Measurements from ENCODE around the gene LPGAT1. TPM values are rescaled to one million over a fixed set of nuclear protein-coding genes. Genes with fewer than 3 reads are reported as not detected.

The LPGAT1 gene
- total RNA-seq, 1 donor from 2014 or later = 73.2 TPM

DNA sequence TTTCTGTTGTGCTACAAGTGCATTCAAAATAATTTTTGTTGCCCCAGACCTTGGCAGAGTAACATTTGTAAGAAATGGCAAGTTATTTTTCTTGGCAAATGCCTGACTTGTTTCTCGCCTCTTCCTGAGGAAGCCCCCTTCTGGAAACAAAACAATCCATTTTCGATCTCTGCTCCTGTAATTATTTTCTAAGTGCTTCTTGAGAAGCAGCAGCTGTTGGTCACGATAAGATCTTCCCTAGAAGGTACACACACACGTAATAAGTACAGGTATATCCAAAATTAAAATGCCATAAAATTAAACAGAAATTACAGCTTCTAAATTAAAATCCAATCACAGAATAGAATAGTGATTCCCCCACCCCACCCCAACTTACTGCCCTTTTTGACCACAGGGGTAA lies 47.3 kb downstream of the LPGAT1 start:
- no peak for DNase-seq
- H3K9me3 Mint-ChIP-seq (ENCODE audit: unreplicated experiment) = no peaks in the 10 kb centered on the region

DNA sequence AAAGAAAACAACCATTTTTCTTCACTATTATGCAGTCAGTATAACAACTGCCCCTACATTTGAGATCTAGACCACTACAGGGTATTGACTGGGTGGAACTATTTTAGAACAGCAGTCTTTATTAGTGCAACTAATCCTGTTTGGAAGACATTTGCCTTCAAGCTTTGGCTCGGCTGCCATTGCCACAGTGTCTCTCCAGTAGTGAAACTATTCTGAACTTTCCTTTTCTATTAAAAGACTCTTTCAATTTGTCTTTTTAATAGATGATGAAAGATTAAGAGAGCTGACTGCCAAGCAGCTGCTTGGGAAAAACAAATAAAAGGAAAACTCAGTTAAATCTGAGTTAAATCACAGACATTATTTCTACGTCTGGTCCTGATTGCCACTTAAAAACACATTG lies 49.3 kb downstream of the LPGAT1 start:
- TF ChIP-seq, protein P1, sequence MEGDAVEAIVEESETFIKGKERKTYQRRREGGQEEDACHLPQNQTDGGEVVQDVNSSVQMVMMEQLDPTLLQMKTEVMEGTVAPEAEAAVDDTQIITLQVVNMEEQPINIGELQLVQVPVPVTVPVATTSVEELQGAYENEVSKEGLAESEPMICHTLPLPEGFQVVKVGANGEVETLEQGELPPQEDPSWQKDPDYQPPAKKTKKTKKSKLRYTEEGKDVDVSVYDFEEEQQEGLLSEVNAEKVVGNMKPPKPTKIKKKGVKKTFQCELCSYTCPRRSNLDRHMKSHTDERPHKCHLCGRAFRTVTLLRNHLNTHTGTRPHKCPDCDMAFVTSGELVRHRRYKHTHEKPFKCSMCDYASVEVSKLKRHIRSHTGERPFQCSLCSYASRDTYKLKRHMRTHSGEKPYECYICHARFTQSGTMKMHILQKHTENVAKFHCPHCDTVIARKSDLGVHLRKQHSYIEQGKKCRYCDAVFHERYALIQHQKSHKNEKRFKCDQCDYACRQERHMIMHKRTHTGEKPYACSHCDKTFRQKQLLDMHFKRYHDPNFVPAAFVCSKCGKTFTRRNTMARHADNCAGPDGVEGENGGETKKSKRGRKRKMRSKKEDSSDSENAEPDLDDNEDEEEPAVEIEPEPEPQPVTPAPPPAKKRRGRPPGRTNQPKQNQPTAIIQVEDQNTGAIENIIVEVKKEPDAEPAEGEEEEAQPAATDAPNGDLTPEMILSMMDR (IDR thresholded peaks at IDR 0.05; ENCODE audit: partially characterized antibody, unreplicated experiment) = no peak
- DNase-seq = no peak
- no peaks in the 10 kb centered on the region for H3K4me1 Mint-ChIP-seq (ENCODE audit: low read depth, unreplicated experiment)
- H3K9me3 Mint-ChIP-seq (ENCODE audit: unreplicated experiment) = no peaks in the 10 kb centered on the region
- no peaks in the 10 kb centered on the region for H3K36me3 Mint-ChIP-seq (ENCODE audit: unreplicated experiment)
- no peak overlapping the region for H3K4me3 Mint-ChIP-seq (ENCODE audit: unreplicated experiment)
- no peaks in the 10 kb centered on the region for H3K27me3 Mint-ChIP-seq (ENCODE audit: unreplicated experiment)
- H3K27ac Mint-ChIP-seq (ENCODE audit: unreplicated experiment) = no peak overlapping the region

More for the DNA sequence above, 47.3 kb downstream of the LPGAT1 start:
- H3K27me3 Mint-ChIP-seq (ENCODE audit: unreplicated experiment) = no peaks in the 10 kb centered on the region
- H3K36me3 Mint-ChIP-seq (ENCODE audit: unreplicated experiment) = no peaks in the 10 kb centered on the region
- TF ChIP-seq, protein P1 (IDR thresholded peaks at IDR 0.05; ENCODE audit: partially characterized antibody, unreplicated experiment) = no peak
- no peak overlapping the region for H3K27ac Mint-ChIP-seq (ENCODE audit: unreplicated experiment)
- no peaks in the 10 kb centered on the region for H3K4me1 Mint-ChIP-seq (ENCODE audit: low read depth, unreplicated experiment)
- no peak overlapping the region for H3K4me3 Mint-ChIP-seq (ENCODE audit: unreplicated experiment)

DNA sequence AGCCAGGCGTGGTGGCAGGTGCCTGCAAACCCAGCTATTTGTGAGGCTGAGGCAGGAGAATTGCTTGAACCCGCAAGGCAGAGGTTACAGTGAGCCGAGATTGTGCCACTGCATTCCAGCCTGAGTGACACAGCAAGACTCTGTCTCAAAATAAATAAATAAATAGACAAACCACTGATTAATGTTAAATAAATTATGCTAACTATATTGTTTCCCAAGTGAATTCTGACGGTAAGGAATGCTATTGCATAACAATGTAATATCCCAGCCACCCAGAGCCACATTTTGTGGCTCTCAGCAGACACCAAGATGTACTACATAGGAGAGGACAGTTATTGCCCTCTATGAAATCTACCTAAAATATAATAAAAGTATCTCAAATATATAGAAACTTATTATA lies 55.4 kb downstream of the LPGAT1 start:
- DNase-seq = no peak
- TF ChIP-seq, protein P1 (IDR thresholded peaks at IDR 0.05; ENCODE audit: partially characterized antibody, unreplicated experiment) = no peak
- Mint-ChIP-seq H3K9me3 (ENCODE audit: unreplicated experiment) (no peaks in the 10 kb centered on the region), H3K27me3 (ENCODE audit: unreplicated experiment) (peaks cover 2% of the 10 kb centered on the region), H3K27ac (ENCODE audit: unreplicated experiment) (no peak overlapping the region), H3K4me1 (ENCODE audit: low read depth, unreplicated experiment) (no peaks in the 10 kb centered on the region), H3K4me3 (ENCODE audit: unreplicated experiment) (no peak overlapping the region), H3K36me3 (ENCODE audit: unreplicated experiment) (no peaks in the 10 kb centered on the region)

DNA sequence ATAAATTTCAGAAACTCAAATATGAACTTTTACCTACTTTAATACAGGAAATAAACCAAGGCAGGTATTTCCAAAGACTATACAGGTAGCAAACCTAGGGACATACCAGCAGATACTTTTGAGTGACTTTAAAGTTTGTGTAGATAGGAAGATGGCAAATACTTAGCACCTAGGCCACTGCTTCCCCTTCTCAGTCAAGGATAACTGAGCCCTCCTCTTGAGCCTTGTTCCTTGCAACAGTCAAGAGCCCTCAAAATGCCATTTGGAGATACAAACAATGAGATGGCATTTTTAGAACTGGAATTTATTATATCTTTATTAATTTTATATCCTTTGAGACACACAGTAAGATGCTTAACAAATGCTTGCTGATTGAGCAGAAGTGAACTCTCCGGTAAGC lies 65.9 kb downstream of the LPGAT1 start:
- H3K9me3 Mint-ChIP-seq (ENCODE audit: unreplicated experiment) = peaks cover 2% of the 10 kb centered on the region
- H3K27ac Mint-ChIP-seq (ENCODE audit: unreplicated experiment) = no peak overlapping the region
- H3K4me1 Mint-ChIP-seq (ENCODE audit: low read depth, unreplicated experiment) = peaks cover 5% of the 10 kb centered on the region
- H3K36me3 Mint-ChIP-seq (ENCODE audit: unreplicated experiment) = no peaks in the 10 kb centered on the region
- no peaks in the 10 kb centered on the region for H3K27me3 Mint-ChIP-seq (ENCODE audit: unreplicated experiment)
- TF ChIP-seq, protein P1 (IDR thresholded peaks at IDR 0.05; ENCODE audit: partially characterized antibody, unreplicated experiment) = no peak
- DNase-seq = no peak
- no peak overlapping the region for H3K4me3 Mint-ChIP-seq (ENCODE audit: unreplicated experiment)

DNA sequence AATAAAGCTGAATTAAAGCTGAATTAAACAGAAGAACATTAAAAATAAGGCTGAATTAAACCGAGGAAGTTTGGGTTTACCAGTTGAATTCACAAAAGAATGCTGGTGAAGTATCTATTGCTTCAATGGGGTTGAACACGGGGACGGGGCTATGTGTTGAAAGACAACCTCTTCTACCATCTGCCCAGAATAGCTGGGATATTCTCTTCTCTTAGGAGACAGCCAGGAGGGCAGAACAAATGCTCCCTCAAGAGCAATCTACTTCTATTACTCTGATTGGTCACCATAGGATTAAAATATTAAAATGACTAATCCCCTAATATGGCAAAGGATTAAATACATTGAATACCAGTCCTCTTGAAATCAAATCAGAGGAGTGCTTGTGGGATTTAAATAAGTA lies 68.4 kb downstream of the LPGAT1 start:
- H3K36me3 Mint-ChIP-seq (ENCODE audit: unreplicated experiment) = peaks cover 8% of the 10 kb centered on the region
- H3K4me1 Mint-ChIP-seq (ENCODE audit: low read depth, unreplicated experiment) = peaks cover 5% of the 10 kb centered on the region
- H3K27ac Mint-ChIP-seq (ENCODE audit: unreplicated experiment) = no peak overlapping the region
- TF ChIP-seq, protein P1 (IDR thresholded peaks at IDR 0.05; ENCODE audit: partially characterized antibody, unreplicated experiment) = no peak
- no peak for DNase-seq
- H3K9me3 Mint-ChIP-seq (ENCODE audit: unreplicated experiment) = peaks cover 2% of the 10 kb centered on the region
- H3K4me3 Mint-ChIP-seq (ENCODE audit: unreplicated experiment) = no peak overlapping the region
- H3K27me3 Mint-ChIP-seq (ENCODE audit: unreplicated experiment) = no peaks in the 10 kb centered on the region

Data from glutamatergic neuron (in vitro differentiated cells).